SH-SY5Y (cell line): ENCODE measurements around the gene CYFIP2.

Experiments used
- GATA2 ChIP-seq: IDR thresholded peaks from 2 replicates; pipeline ENCODE4 v1.6.1; 2011; ENCODE audit warnings: mild to moderate bottlenecking, low read depth, low read length
- GATA3 ChIP-seq: IDR thresholded peaks from 2 replicates; pipeline ENCODE4 v1.6.1; 2011; ENCODE audit warnings: low read depth, mild to moderate bottlenecking, low read length, moderate library complexity

DNA sequence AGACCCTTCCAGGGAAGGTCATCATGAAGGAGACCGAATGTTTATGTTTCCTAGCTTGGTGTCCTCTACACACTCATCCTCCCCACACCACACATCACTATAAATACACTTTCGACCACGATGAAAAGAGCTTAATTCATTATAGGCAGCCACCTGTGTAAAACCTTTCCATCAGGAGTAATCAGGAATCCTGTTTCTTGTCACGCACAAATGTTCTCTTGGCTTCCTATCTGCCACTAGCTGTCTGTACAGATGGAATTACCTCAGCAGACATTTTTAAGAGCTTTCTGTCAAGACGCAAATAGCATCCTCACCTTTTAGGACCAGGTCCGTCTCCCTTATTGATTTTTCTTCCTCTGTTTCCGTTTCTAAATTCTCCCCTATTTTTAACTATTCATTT, 79.1 kb downstream of the CYFIP2 start:
- TF ChIP-seq GATA3 (no peak), GATA2 (no peak)
